ENCODE results near the gene AJAP1. TPM values are rescaled to one million over a fixed set of nuclear protein-coding genes. Genes with fewer than 3 reads are reported as not detected.

Gene AJAP1
- total RNA-seq, 3 donors from 2014 or later, result 0.16 to 0.66 (median 0.44) TPM

- TF ChIP-seq CTCF (IDR thresholded peaks at IDR 0.05) (no peak), POLR2AphosphoS5 (IDR thresholded peaks at IDR 0.05) (no peak), POLR2A (IDR thresholded peaks at IDR 0.05) (no peak)
- DNase-seq (ENCODE audit: low spot score in 2 of 2), result no peak
- no peak overlapping the region for H3K4me3 ChIP-seq
- intact Hi-C loops (cut with DNase I; ENCODE audit: low total_unique reads), result no loop called here
- no peaks in the 10 kb centered on the region for H3K27me3 ChIP-seq
- no peaks in the 10 kb centered on the region for H3K36me3 ChIP-seq
- peaks cover 0 to 14% of the 10 kb centered on the region in 2 donors for H3K9me3 ChIP-seq
- H3K4me1 ChIP-seq, result no peaks in the 10 kb centered on the region
- no peak overlapping the region for H3K27ac ChIP-seq
Measured at GRCh38 chr1:4755864-4756504, 101.6 kb downstream of the AJAP1 start.

GRCh38 chr1:4756851-4757580, 102.6 kb downstream of the AJAP1 start:
- H3K9me3 ChIP-seq, result peaks cover 0 to 14% of the 10 kb centered on the region in 2 donors
- TF ChIP-seq CTCF (IDR thresholded peaks at IDR 0.05) (no peak), POLR2A (IDR thresholded peaks at IDR 0.05) (no peak), POLR2AphosphoS5 (IDR thresholded peaks at IDR 0.05) (no peak)
- H3K27me3 ChIP-seq, result no peaks in the 10 kb centered on the region
- no peaks in the 10 kb centered on the region for H3K4me1 ChIP-seq
- no peak for DNase-seq (ENCODE audit: low spot score in 2 of 2)
- H3K27ac ChIP-seq, result no peak overlapping the region
- no peaks in the 10 kb centered on the region for H3K36me3 ChIP-seq
- H3K4me3 ChIP-seq, result no peak overlapping the region
- intact Hi-C loops (cut with DNase I; ENCODE audit: low total_unique reads), result no loop called here

- Histone ChIP-seq H3K9me3 (peaks cover 0 to 6% of the 10 kb centered on the region in 2 donors), H3K4me1 (no peaks in the 10 kb centered on the region), H3K4me3 (no peak overlapping the region), H3K27me3 (no peaks in the 10 kb centered on the region), H3K36me3 (no peaks in the 10 kb centered on the region), H3K27ac (no peak overlapping the region)
- DNase-seq (ENCODE audit: low spot score in 2 of 2), result no peak
- intact Hi-C loops (cut with DNase I; ENCODE audit: low total_unique reads), result no loop called here
- TF ChIP-seq CTCF (IDR thresholded peaks at IDR 0.05), result no peak
- TF ChIP-seq POLR2AphosphoS5 (IDR thresholded peaks at IDR 0.05), result no peak
- TF ChIP-seq POLR2A (IDR thresholded peaks at IDR 0.05), result no peak
Measured at GRCh38 chr1:4759671-4760070, 105.3 kb downstream of the AJAP1 start.

- Histone ChIP-seq H3K27ac (no peak overlapping the region), H3K9me3 (peaks cover 0 to 6% of the 10 kb centered on the region in 2 donors), H3K27me3 (no peaks in the 10 kb centered on the region), H3K36me3 (no peaks in the 10 kb centered on the region), H3K4me3 (no peak overlapping the region), H3K4me1 (no peaks in the 10 kb centered on the region)
- TF ChIP-seq POLR2A (IDR thresholded peaks at IDR 0.05) (no peak), POLR2AphosphoS5 (IDR thresholded peaks at IDR 0.05) (no peak), CTCF (IDR thresholded peaks at IDR 0.05) (no peak)
- intact Hi-C loops (cut with DNase I; ENCODE audit: low total_unique reads), result no loop called here
- DNase-seq (ENCODE audit: low spot score in 2 of 2), result no peak
Measured at GRCh38 chr1:4760088-4760487, 105.7 kb downstream of the AJAP1 start.

- Histone ChIP-seq H3K27me3 (no peaks in the 10 kb centered on the region), H3K36me3 (no peaks in the 10 kb centered on the region), H3K27ac (no peak overlapping the region), H3K4me1 (no peaks in the 10 kb centered on the region), H3K9me3 (peaks cover 0 to 6% of the 10 kb centered on the region in 2 donors), H3K4me3 (no peak overlapping the region)
- TF ChIP-seq CTCF (IDR thresholded peaks at IDR 0.05) (no peak), POLR2A (IDR thresholded peaks at IDR 0.05) (no peak), POLR2AphosphoS5 (IDR thresholded peaks at IDR 0.05) (no peak)
- no peak for DNase-seq (ENCODE audit: low spot score in 2 of 2)
- intact Hi-C loops (cut with DNase I; ENCODE audit: low total_unique reads), result no loop called here
Measured at GRCh38 chr1:4761324-4761723, 106.9 kb downstream of the AJAP1 start.

Data from breast epithelium (tissue), 4 donors.